AG09319 (cell line): Measurements from ENCODE around the gene TTC16.
A peak's percentile ranks its signal among the peaks of the same experiment; 100 is the strongest.

Experiments
- DNase-seq: peaks from one replicate; pipeline ENCODE4 v3.0.0-alpha.2; 2010; ENCODE audit warnings: low read depth; ENCODE audit errors: extremely low read depth
- CTCF ChIP-seq: IDR thresholded peaks from 2 replicates; pipeline ENCODE4 v1.5.1; 2011; ENCODE audit warnings: low read depth, mild to moderate bottlenecking, inconsistent platforms, low read length, moderate library complexity

TTC16 gene

GRCh38 chr9:127698985-127699670 is 16.8 kb upstream of the TTC16 start:
- no peak; the same call in 1 of the 2 replicates for TF ChIP-seq CTCF
- peak; percentile 96 for DNase-seq

GRCh38 chr9:127700140-127700539 is 15.7 kb upstream of the TTC16 start:
- DNase-seq, result no peak
- TF ChIP-seq CTCF, result no peak

DNA sequence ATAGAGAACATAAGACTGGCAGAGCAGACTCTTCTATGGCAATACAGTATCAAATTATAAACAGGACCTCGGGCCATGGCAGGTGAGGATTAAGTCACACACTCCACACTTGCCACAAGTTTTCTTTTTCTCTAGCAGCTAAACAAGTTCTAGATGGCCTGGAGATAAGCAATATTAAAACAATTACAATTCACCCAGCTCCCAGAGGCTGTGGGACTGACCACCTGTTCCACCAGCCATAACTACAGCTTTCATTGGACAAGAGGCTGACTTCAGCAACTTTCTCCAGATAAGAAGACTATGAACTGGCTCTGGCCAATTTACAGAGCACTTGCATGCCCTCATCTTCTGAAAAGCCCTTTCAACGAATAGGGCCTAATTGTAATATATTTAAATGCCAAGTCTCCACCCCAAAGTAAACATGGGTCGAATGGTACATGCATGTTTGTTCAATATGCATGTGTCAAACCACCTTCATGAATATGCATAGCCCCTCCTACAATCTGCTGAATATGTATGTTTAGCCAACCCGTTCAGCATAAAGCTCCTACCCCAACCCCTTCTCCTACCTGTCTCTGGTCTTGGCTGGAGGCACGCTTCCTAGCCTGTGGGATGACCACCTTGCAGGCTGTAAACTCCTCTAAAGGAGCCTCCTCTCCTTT is 15.2 kb upstream of the TTC16 start:
- no peak for TF ChIP-seq CTCF
- no peak for DNase-seq

DNA sequence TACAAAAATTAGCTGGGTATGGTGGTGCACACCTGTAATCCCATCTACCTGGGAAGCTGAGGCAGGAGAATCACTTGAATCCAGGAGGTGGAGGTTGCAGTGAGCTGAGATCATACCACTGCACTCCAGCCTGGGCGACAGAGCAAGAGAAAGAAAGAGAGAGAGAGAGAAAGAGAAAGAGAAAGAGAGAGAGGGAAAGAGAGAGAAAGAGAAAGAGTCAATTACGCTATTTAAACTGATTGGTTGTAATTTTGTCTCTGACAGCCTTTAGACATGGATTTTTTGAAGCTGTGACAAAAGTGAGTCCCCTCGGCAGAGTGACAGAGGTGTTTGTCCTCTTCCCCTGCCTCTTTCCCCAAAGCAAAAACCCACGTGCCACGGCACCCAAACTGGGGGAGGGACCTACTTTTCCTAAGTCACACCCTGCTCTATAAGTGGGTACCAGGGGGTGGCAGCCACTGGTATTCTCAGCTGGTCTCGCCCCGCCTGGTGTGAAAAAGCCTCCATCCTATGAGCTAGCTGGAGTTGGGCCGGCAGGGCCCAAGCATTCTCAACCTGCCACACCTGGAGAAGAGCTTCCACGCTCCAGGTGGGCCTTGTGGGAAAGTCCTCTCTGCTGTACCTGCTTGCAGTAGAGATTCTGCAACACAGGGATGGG is 12.5 kb upstream of the TTC16 start:
- no peak for TF ChIP-seq CTCF
- DNase-seq, result no peak

DNA sequence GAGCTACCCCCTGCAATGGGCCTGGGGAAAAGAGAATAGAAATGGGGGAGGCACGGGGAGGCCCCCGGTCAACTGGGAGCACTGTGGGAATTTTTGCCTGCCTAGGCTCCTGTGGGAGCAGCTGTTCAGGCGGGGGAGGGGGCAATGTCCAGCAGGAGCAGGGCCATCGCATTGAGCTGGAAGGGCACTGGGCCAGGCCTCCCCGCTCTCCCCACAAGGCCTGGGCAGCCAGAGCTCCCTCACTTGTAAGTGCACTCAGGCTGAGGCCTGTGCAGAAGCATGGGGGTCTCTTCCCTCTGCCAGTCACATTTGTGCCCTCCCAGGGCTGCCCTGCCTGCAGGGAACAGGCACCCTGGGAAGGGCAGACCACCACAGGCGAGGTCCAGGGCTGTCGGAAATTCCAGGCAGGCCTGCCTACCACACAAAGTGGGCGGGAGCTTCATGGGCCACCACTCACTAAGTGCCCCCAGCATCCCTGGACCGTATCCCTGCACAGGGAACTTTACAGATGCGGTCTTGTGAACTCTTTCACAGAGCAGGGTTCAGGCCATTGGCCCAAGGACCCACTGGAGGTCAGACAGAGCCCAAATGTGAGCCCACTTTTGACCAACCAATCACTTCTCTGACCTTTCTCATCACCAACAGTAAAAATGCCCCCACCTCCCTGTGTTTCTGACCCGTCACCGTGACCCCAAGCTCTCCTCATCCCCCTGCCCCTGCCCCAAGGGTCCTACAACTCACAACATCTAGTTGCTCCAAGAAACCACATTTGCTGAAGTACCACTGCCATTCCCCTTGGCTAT is 10.1 kb upstream of the TTC16 start:
- no peak for DNase-seq
- no peak for TF ChIP-seq CTCF

DNA sequence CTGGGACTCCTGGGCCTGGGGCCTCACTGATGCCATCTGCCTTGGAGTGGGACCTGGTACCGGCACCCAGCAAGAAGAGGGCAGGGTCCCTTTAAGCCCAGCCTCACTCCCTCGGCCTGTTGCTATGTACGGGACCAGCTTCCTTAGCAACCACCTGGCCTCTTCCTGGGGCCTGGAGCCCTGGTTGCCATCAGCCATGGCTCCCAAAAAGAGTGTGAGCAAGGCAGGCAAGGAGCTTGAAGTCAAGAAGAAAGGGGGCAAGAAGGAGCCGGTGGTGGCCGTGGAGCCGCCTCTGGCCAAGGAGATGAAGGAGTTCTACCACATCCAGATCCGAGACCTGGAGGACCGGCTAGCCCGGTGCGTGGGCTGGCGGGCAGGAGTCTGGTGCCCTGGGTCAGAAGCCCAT is 9.0 kb upstream of the TTC16 start, which contains the start of gene CFAP157:
Gene CFAP157 (plus strand): TSS at position 153 of the 406 bp plus-strand sequence. CDS start 44 bp downstream, at position 197.
- DNase-seq, result no peak
- no peak for TF ChIP-seq CTCF
